HepG2 (cell line): ENCODE measurements around the gene COPS6.

Experiments
- FOXK2 ChIP-seq: fragments of 450-650 bp; IDR thresholded peaks from 2 replicates; pipeline ENCODE4 v1.6.1; 2016
- HNF4A ChIP-seq: sonication (generic); formaldehyde crosslinking; IDR thresholded peaks from 2 replicates; pipeline ENCODE4 v1.4.0; 2020; ENCODE audit warnings: missing genetic modification reagents
- KDM5B ChIP-seq: sonication (generic); formaldehyde crosslinking; IDR thresholded peaks from 2 replicates; pipeline ENCODE4 v1.4.0; 2020; ENCODE audit warnings: missing genetic modification reagents, mild to moderate bottlenecking, borderline replicate concordance
- POLR2A ChIP-seq, 2 experiments: IDR thresholded peaks; 2 replicates each; pipeline ENCODE4 v1.6.1; 2011; ENCODE audit warnings: low read depth in 2 of 2, low read length in 2 of 2, mild to moderate bottlenecking in 1 of 2, moderate library complexity in 1 of 2; ENCODE audit not compliant: insufficient read depth in 1 of 2

- TF ChIP-seq FOXK2 (no peak), KDM5B (CRISPR knock-in tag) (no peak), HNF4A (CRISPR knock-in tag) (no peak), POLR2A (IDR thresholded peaks at IDR 0.05; ENCODE audit: insufficient read depth in 1 of 2, low read depth in 2 of 2, low read length in 2 of 2) (no peak)
Observed at GRCh38 chr7:100098913-100099312, 10.1 kb downstream of the COPS6 start.
